GM12872 (cell line): ENCODE results near the gene PCK1.

Experiments
- TF ChIP-seq, protein P1 (sequence below): IDR thresholded peaks from 3 replicates; pipeline ENCODE4 v1.5.1; 2011; ENCODE audit warnings: low read depth, mild to moderate bottlenecking, low read length, moderate library complexity; ENCODE audit not compliant: insufficient read depth

Gene PCK1

GRCh38 chr20:57595041-57596030 is 34.4 kb downstream of the PCK1 start:
- TF ChIP-seq, protein P1, sequence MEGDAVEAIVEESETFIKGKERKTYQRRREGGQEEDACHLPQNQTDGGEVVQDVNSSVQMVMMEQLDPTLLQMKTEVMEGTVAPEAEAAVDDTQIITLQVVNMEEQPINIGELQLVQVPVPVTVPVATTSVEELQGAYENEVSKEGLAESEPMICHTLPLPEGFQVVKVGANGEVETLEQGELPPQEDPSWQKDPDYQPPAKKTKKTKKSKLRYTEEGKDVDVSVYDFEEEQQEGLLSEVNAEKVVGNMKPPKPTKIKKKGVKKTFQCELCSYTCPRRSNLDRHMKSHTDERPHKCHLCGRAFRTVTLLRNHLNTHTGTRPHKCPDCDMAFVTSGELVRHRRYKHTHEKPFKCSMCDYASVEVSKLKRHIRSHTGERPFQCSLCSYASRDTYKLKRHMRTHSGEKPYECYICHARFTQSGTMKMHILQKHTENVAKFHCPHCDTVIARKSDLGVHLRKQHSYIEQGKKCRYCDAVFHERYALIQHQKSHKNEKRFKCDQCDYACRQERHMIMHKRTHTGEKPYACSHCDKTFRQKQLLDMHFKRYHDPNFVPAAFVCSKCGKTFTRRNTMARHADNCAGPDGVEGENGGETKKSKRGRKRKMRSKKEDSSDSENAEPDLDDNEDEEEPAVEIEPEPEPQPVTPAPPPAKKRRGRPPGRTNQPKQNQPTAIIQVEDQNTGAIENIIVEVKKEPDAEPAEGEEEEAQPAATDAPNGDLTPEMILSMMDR = no peak

GRCh38 chr20:57596358-57596757 is 35.4 kb downstream of the PCK1 start:
- TF ChIP-seq, protein P1 = no peak

DNA sequence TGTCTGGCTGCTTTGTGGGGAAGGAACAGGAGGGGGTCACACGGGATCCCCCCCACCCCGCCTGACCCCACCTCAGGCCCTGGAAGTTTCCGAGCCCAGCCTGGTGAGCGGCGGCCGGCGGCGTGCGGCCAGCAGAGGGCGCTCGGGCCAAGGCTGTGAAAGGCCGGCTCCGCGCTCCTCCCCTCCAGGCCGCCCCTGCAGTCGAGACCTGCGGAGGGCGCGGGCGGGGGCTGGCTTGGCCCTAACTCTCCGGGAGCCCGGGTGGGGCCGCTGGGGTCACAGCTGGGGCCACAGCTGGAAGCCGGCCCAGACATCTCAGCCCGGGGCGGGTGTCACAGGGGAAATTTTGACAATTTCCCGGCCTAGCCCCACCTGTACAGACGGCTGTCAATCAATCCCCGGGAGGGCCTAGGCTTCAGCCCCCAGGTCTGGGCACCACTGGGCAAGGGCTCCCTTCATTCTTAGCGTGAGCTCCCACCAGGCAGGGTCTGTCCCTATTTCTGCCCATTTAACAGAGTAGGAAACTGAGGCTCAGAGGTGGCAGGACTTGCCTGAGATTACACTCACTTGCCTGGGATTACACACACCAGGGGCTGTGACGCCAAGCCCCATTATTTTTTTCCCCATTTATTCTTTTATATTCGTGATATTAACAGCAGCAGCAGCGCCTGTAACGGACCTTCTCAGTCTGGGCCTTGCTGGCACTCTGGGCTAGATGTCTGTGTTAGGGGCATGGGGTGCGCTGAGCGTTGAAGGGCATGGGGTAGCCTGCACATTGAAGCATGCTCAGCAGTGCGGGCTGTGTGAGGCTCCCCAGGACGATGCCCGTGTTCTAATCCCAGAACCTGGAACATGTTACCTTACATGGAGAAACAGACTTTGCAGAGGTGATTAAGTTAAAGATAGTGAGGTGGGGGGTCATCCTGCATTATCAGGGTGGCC is 36.4 kb downstream of the PCK1 start:
- TF ChIP-seq, protein P1 = peak; percentile 78

DNA sequence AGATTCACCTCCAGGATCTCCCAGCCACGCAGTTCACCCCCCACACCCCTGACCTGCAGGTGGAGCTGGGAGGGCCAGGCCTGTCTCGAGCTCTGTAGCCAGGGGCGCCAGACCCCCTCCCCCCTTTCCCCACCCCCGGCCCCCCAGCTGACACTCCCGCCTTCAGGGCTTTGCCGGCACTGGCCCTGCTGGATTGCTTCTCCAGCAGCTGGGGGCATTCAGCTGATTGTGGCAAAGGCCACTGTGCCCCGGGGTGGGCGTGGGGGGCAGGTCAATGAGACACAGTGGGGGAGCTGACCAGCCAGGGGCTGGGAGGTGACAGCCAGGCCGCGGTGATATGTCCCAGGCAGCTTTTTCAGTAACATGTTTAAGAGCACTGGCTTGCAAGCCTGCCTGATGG is 37.1 kb downstream of the PCK1 start:
- TF ChIP-seq, protein P1 = no peak

DNA sequence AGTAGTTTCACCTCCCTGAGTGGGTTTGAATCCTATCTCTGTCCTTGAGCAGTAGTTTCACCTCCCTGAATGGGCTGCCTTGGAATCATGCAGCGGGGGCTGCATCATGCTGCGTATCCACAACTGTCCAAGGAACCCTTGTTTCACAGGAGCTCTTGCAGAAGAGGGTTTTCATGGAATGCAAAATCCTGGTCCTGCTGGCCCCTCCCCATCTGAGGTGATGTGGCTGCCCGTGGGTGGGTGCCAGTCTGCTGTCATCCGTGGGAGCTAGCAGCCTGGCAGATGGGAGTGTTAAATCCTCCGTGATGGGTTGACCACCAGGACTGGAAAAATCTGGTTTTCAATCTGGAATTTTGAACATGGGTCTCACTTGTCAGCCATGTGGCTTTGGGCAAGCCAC is 37.6 kb downstream of the PCK1 start:
- TF ChIP-seq, protein P1 = no peak

GRCh38 chr20:57600320-57601210 is 39.7 kb downstream of the PCK1 start:
- TF ChIP-seq, protein P1 = no peak
